Kidney (tissue), 14 donors: ENCODE data around the gene ADGRA1. TPM values are rescaled to one million over a fixed set of nuclear protein-coding genes. Genes with fewer than 3 reads are reported as not detected.

Experiments
- DNase-seq, 5 donors: peaks; one replicate each; pipeline ENCODE4 v3.0.0-alpha.2; 2013 to 2020
- FAIRE-seq: peaks from 2 replicates; lab custom pipeline; 2012; peaks lifted over from hg19 to GRCh38; lab: Jason Lieb, UNC
- H3K27ac ChIP-seq, 2 donors: one replicate each; pipeline ENCODE4 v1.7.0; 2013; ENCODE audit warnings: low read depth in 2 of 2, low read length in 2 of 2, inconsistent platforms in 1 of 2
- H3K27me3 ChIP-seq: one replicate; pipeline ENCODE4 v1.7.1; 2013; ENCODE audit warnings: low read length, inconsistent platforms; ENCODE audit not compliant: control insufficient read depth, insufficient read depth
- H3K36me3 ChIP-seq, 3 donors: one replicate each; pipeline versions ENCODE4 v1.7.0 to v1.7.1; 2013; ENCODE audit warnings: low read length in 3 of 3, control low read depth in 1 of 3, inconsistent platforms in 1 of 3; ENCODE audit not compliant: insufficient read depth in 3 of 3, control insufficient read depth in 2 of 3
- H3K4me1 ChIP-seq, 3 donors: one replicate each; pipeline versions ENCODE4 v1.7.0 to v1.7.1; 2013; ENCODE audit warnings: low read length in 3 of 3, inconsistent platforms in 1 of 3, low read depth in 1 of 3; ENCODE audit not compliant: control insufficient read depth in 2 of 3, insufficient read depth in 2 of 3
- H3K4me3 ChIP-seq, 3 donors: one replicate each; pipeline versions ENCODE4 v1.7.0 to v1.8.1; 2013; ENCODE audit warnings: low read length in 3 of 3, control low read depth in 1 of 3, inconsistent platforms in 1 of 3
- H3K9ac ChIP-seq, 3 donors: one replicate each; pipeline versions ENCODE4 v1.7.0 to v1.7.1; 2013; ENCODE audit warnings: low read length in 3 of 3, control low read depth in 1 of 3, inconsistent platforms in 1 of 3
- H3K9me3 ChIP-seq, 3 donors: one replicate each; pipeline versions ENCODE4 v1.7.0 to v1.7.1; 2013; ENCODE audit warnings: low read length in 3 of 3, control low read depth in 1 of 3, inconsistent platforms in 1 of 3; ENCODE audit not compliant: control insufficient read depth in 2 of 3, insufficient read depth in 1 of 3
- CTCF ChIP-seq: IDR thresholded peaks from 3 replicates; pipeline ENCODE4 v1.5.1; 2012; ENCODE audit warnings: mild to moderate bottlenecking, moderate library complexity, borderline replicate concordance; ENCODE audit not compliant: insufficient read depth; ENCODE audit errors: extremely low read depth
- intact Hi-C: fragments of 100-400 bp; cut with DNase I; formaldehyde crosslinking; loops from one replicate; pipeline ENCODE4 v1.11.1; 2022
- polyA plus RNA-seq: library from polyadenylated mRNA; stranded (reverse); fragments of 350-450 nt; fragmentation: Illumina TruSeq; extraction: RNeasy Lipid Tissue Mini Kit (QIAGEN cat#74804); gene quantifications from one replicate; pipeline ENCODE4 v1.2.3, GENCODE V29; 2014; ENCODE audit warnings: low read depth, low replicate concordance; ENCODE audit not compliant: insufficient read depth
- total RNA-seq: library from RNA; stranded (reverse); fragmentation: NEBNext Ultra II Directional; extraction: Animal tissue kit (Norgen Biotek cat#: 25700); gene quantifications from one replicate; pipeline ENCODE4 v1.2.1, GENCODE V29; 2021
- donor health status: control.
- donor health status: control.
- donor health status: control.
- donor health status: control.
- donor health status: control.
- donor health status: DM: yes; HTN: yes; CAD: no.
- donor health status: Normal renal cell carcinoma (clear cell type).

The ADGRA1 gene
- total and polyA plus RNA-seq, 2 donors from 2014 or later = 0.91 to 1.1 TPM

GRCh38 chr10:133139551-133140065 is 51.9 kb downstream of the ADGRA1 start:
- intact Hi-C loops = no loop called here
- H3K27me3 ChIP-seq = no peaks in the 10 kb centered on the region
- no peaks in the 10 kb centered on the region for H3K36me3 ChIP-seq
- no peak overlapping the region for H3K9ac ChIP-seq
- H3K9me3 ChIP-seq = no peaks in the 10 kb centered on the region
- no peak overlapping the region for H3K27ac ChIP-seq
- H3K4me3 ChIP-seq = no peak overlapping the region
- DNase-seq = peak in 2 of 5 donors; percentile 64 to 67
- H3K4me1 ChIP-seq = no peaks in the 10 kb centered on the region
- no peak for TF ChIP-seq CTCF
- FAIRE-seq = no peak

GRCh38 chr10:133140417-133141143 is 52.9 kb downstream of the ADGRA1 start:
- Histone ChIP-seq H3K9me3 (no peaks in the 10 kb centered on the region), H3K27ac (no peak overlapping the region), H3K4me3 (no peak overlapping the region), H3K4me1 (no peaks in the 10 kb centered on the region), H3K36me3 (no peaks in the 10 kb centered on the region), H3K9ac (no peak overlapping the region), H3K27me3 (no peaks in the 10 kb centered on the region)
- intact Hi-C loops = no loop called here
- no peak for FAIRE-seq
- peak in 4 of 5 donors; percentile 54 to 69 (median 68) for DNase-seq
- TF ChIP-seq CTCF = no peak

- DNase-seq (peak in 2 of 5 donors; percentile 47 to 69), FAIRE-seq (no peak)
- Histone ChIP-seq H3K27ac (no peak overlapping the region), H3K9ac (no peak overlapping the region), H3K9me3 (no peaks in the 10 kb centered on the region), H3K27me3 (no peaks in the 10 kb centered on the region), H3K36me3 (no peaks in the 10 kb centered on the region), H3K4me1 (no peaks in the 10 kb centered on the region), H3K4me3 (no peak overlapping the region)
- intact Hi-C loops = no loop called here
- no peak for TF ChIP-seq CTCF
These were observed 53.6 kb downstream of the ADGRA1 start for GRCh38 chr10:133141144-133141957.
